ACC112 (cell line): ENCODE measurements around the gene F8.
"Not testable (repeated sequence)": the region's sequence is repeated elsewhere in the genome, so short reads cannot be mapped to it uniquely, and the experiment has no call there.

Experiments
- H2AFZ ChIP-seq: fragments of 200-600 bp; sonication (generic); one replicate; pipeline ENCODE4 v1.6.0; 2017; ENCODE audit warnings: antibody characterized with exemption, low read length; ENCODE audit not compliant: unreplicated experiment
- H3K27ac ChIP-seq: fragments of 200-600 bp; sonication (generic); 2 replicates; pipeline ENCODE4 v1.5.1; 2014; ENCODE audit warnings: low read depth, mild to moderate bottlenecking, antibody characterized with exemption, low read length, moderate library complexity
- H3K27me3 ChIP-seq: fragments of 200-600 bp; sonication (generic); 2 replicates; pipeline ENCODE4 v1.6.1; 2014; ENCODE audit warnings: mild to moderate bottlenecking, antibody characterized with exemption, low read length, moderate library complexity, mixed read lengths; ENCODE audit not compliant: insufficient read depth
- H3K36me3 ChIP-seq: fragments of 200-600 bp; sonication (generic); 2 replicates; pipeline ENCODE4 v1.6.1; 2016; ENCODE audit warnings: mild to moderate bottlenecking, antibody characterized with exemption, low read length, moderate library complexity, mixed read lengths; ENCODE audit not compliant: insufficient read depth
- H3K4me1 ChIP-seq: fragments of 200-600 bp; sonication (generic); one replicate; pipeline ENCODE4 v1.6.1; 2016; ENCODE audit warnings: low read length, mixed read lengths; ENCODE audit not compliant: insufficient read depth, unreplicated experiment, control insufficient read depth
- H3K4me3 ChIP-seq: fragments of 200-600 bp; sonication (generic); 2 replicates; pipeline ENCODE4 v1.5.1; 2014; ENCODE audit warnings: mild to moderate bottlenecking, low read depth, low read length
- H3K79me2 ChIP-seq: fragments of 200-600 bp; sonication (generic); one replicate; pipeline ENCODE4 v1.6.0; 2016; ENCODE audit warnings: low read length; ENCODE audit not compliant: control insufficient read depth, unreplicated experiment, insufficient read depth

F8 gene

GRCh38 chrX:154914052-154914451 lies 108.5 kb downstream of the F8 start:
- H2AFZ ChIP-seq = no peak overlapping the region

GRCh38 chrX:154910528-154910927 lies 112.0 kb downstream of the F8 start:
- H3K4me3 ChIP-seq, H3K27me3 ChIP-seq, H3K79me2 ChIP-seq, H3K36me3 ChIP-seq, H3K27ac ChIP-seq, H2AFZ ChIP-seq, H3K4me1 ChIP-seq: not testable (repeated sequence)

More at GRCh38 chrX:154914052-154914451, 108.5 kb downstream of the F8 start:
- Histone ChIP-seq H3K27me3 (no peaks in the 10 kb centered on the region), H3K36me3 (no peaks in the 10 kb centered on the region), H3K27ac (no peak overlapping the region), H3K4me3 (no peak overlapping the region), H3K79me2 (no peaks in the 10 kb centered on the region), H3K4me1 (no peaks in the 10 kb centered on the region)

- not testable (repeated sequence) for H3K27me3 ChIP-seq, H3K4me1 ChIP-seq, H3K27ac ChIP-seq, H3K79me2 ChIP-seq, H3K4me3 ChIP-seq, H3K36me3 ChIP-seq, H2AFZ ChIP-seq
Observed at GRCh38 chrX:154910048-154910447, 112.5 kb downstream of the F8 start.

GRCh38 chrX:154908821-154909220 lies 113.7 kb downstream of the F8 start:
- no peak overlapping the region for H2AFZ ChIP-seq
- no peaks in the 10 kb centered on the region for H3K36me3 ChIP-seq
- no peak overlapping the region for H3K27ac ChIP-seq
- H3K79me2 ChIP-seq = no peaks in the 10 kb centered on the region
- peaks cover 19% of the 10 kb centered on the region; the same call in 1 of the 2 replicates for H3K27me3 ChIP-seq
- H3K4me3 ChIP-seq = no peak overlapping the region
- no peaks in the 10 kb centered on the region for H3K4me1 ChIP-seq

GRCh38 chrX:154902408-154902807 lies 120.1 kb downstream of the F8 start:
- Histone ChIP-seq H2AFZ (no peak overlapping the region), H3K79me2 (no peaks in the 10 kb centered on the region), H3K27ac (no peak overlapping the region), H3K4me3 (no peak overlapping the region), H3K27me3 (peaks cover 36% of the 10 kb centered on the region; the same call in 1 of the 2 replicates), H3K36me3 (no peaks in the 10 kb centered on the region), H3K4me1 (no peaks in the 10 kb centered on the region)

GRCh38 chrX:154900323-154900722 lies 122.2 kb downstream of the F8 start:
- Histone ChIP-seq H3K36me3 (no peaks in the 10 kb centered on the region), H3K4me3 (no peak overlapping the region), H3K27me3 (peaks cover 30% of the 10 kb centered on the region; the same call in 1 of the 2 replicates), H3K4me1 (no peaks in the 10 kb centered on the region), H3K79me2 (no peaks in the 10 kb centered on the region), H2AFZ (no peak overlapping the region), H3K27ac (no peak overlapping the region)

- no peak overlapping the region for H3K4me3 ChIP-seq
- H2AFZ ChIP-seq = no peak overlapping the region
- H3K79me2 ChIP-seq = no peaks in the 10 kb centered on the region
- H3K27me3 ChIP-seq = no peaks in the 10 kb centered on the region
- no peaks in the 10 kb centered on the region for H3K4me1 ChIP-seq
- no peak overlapping the region for H3K27ac ChIP-seq
- no peaks in the 10 kb centered on the region for H3K36me3 ChIP-seq
Observed at GRCh38 chrX:154892296-154892695, 130.2 kb downstream of the F8 start.

GRCh38 chrX:154890990-154891639 lies 131.4 kb downstream of the F8 start:
- no peaks in the 10 kb centered on the region for H3K4me1 ChIP-seq
- no peaks in the 10 kb centered on the region for H3K79me2 ChIP-seq
- H2AFZ ChIP-seq = no peak overlapping the region
- no peaks in the 10 kb centered on the region for H3K27me3 ChIP-seq
- H3K4me3 ChIP-seq = no peak overlapping the region
- no peaks in the 10 kb centered on the region for H3K36me3 ChIP-seq
- no peak overlapping the region for H3K27ac ChIP-seq

GRCh38 chrX:154886789-154887221 lies 135.7 kb downstream of the F8 start:
- H3K79me2 ChIP-seq, H3K27ac ChIP-seq, H2AFZ ChIP-seq, H3K27me3 ChIP-seq, H3K4me1 ChIP-seq, H3K36me3 ChIP-seq, H3K4me3 ChIP-seq: not testable (repeated sequence)

- H3K36me3 ChIP-seq, H2AFZ ChIP-seq, H3K27ac ChIP-seq, H3K27me3 ChIP-seq, H3K79me2 ChIP-seq, H3K4me1 ChIP-seq: not testable (repeated sequence)
- H3K4me3 ChIP-seq = peak within 1 kb of the TSS; percentile 52; the same call in 1 of the 2 replicates
Observed at GRCh38 chrX:154886069-154886788, 136.3 kb downstream of the F8 start, which contains the start of gene F8A1. Gene F8A1 (plus strand): TSS chrX:154886355. CDS start chrX:154886375, 20 bp downstream.

- not testable (repeated sequence) for H3K79me2 ChIP-seq, H3K4me3 ChIP-seq, H3K4me1 ChIP-seq, H3K27ac ChIP-seq, H3K36me3 ChIP-seq, H3K27me3 ChIP-seq, H2AFZ ChIP-seq
Observed at GRCh38 chrX:154885549-154885948, 137.0 kb downstream of the F8 start.
